ENCODE measurements around the gene DEUP1.

DNA sequence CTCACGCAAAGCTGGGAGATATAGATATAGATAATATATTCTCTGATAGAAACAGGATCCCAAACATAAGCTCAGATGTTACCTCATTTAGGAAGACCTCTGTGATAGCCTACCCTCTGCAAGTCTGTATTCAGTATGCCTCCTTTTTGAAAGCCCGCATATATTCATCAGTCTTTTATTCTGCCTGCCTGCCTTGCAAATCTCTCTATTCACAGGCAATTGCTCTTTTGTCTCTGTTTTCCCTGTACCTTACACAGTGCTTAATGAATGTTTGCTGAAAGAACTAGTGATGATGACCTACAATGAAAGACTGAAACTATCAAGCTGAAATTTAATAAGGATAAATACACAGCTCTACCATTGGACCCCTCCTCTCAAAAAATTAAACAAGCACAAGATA lies 18.4 kb downstream of the DEUP1 start:
- TF ChIP-seq, protein P1, sequence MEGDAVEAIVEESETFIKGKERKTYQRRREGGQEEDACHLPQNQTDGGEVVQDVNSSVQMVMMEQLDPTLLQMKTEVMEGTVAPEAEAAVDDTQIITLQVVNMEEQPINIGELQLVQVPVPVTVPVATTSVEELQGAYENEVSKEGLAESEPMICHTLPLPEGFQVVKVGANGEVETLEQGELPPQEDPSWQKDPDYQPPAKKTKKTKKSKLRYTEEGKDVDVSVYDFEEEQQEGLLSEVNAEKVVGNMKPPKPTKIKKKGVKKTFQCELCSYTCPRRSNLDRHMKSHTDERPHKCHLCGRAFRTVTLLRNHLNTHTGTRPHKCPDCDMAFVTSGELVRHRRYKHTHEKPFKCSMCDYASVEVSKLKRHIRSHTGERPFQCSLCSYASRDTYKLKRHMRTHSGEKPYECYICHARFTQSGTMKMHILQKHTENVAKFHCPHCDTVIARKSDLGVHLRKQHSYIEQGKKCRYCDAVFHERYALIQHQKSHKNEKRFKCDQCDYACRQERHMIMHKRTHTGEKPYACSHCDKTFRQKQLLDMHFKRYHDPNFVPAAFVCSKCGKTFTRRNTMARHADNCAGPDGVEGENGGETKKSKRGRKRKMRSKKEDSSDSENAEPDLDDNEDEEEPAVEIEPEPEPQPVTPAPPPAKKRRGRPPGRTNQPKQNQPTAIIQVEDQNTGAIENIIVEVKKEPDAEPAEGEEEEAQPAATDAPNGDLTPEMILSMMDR (IDR thresholded peaks at IDR 0.05): no peak
- no peak for TF ChIP-seq POLR2AphosphoS5 (IDR thresholded peaks at IDR 0.05)
- no peak for TF ChIP-seq POLR2A (IDR thresholded peaks at IDR 0.05)
- no peak for TF ChIP-seq EP300 (IDR thresholded peaks at IDR 0.05)
